ENCODE measurements around the gene GH2. TPM values are rescaled to one million over a fixed set of nuclear protein-coding genes. Genes with fewer than 3 reads are reported as not detected.
"Not testable (repeated sequence)": the region's sequence is repeated elsewhere in the genome, so short reads cannot be mapped to it uniquely, and the experiment has no call there.

The GH2 gene
- total RNA-seq, 1 donor from 2014 or later = not detected

DNA sequence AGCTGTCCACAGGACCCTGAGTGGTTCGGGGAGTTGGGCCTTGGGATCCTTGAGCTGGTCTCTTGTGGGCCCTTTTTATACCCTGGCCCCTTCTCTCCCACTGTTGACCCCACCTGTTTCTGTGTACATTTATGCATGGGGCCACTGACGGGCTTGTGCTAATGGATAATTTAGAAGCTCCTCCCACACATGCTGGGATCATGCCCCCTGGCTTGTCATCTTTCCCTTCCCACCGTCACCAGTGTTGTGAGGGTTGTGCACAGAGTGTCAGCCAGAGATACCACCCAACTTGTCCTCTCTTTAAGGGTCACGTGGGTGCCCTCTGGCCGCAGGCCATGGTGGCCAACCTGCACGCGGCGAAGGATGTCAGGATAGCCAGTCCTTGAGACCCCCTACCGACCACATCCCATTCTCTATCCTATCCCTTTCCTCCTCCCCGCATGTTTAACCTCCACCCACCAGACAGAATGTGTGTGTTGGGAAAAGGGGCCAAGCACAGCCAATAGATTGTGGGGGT, 37.1 kb upstream of the GH2 start, which contains the start of gene GH1:
Gene GH1, minus strand, starts transcription at position 51 of the 517 bp plus-strand sequence. CDS start 63 bp downstream, outside the sequence.
- not testable (repeated sequence) for DNase-seq (ENCODE audit: low spot score); H3K27me3 Mint-ChIP-seq (ENCODE audit: insufficient read depth); H3K4me3 Mint-ChIP-seq; H3K27ac Mint-ChIP-seq; H3K9me3 Mint-ChIP-seq; H3K4me1 Mint-ChIP-seq (ENCODE audit: low read depth); H3K36me3 Mint-ChIP-seq (ENCODE audit: low read depth)
- intact Hi-C loops (cut with micrococcal nuclease) = loop anchor here (1.0 to 5.0 kb wide), 5 partner anchors 27 to 363 kb away; no protein-coding TSS in a partner anchor

DNA sequence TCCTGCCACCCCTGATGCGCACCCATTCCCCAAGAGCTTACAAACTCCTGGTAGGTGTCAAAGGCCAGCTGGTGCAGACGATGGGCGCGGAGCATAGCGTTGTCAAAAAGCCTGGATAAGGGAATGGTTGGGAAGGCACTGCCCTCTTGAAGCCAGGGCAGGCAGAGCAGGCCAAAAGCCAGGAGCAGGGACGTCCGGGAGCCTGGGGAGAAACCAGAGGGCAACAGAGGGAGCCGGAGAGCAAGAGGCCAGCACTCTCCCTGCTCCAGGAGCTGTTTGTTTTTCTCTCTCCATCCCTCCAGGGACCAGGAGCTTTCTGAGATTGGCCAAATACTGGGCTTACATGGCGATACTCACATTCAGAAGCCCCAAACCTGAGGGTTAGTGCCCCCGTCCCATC, 36.6 kb upstream of the GH2 start:
- no peaks in the 10 kb centered on the region for H3K9me3 Mint-ChIP-seq
- H3K27ac Mint-ChIP-seq = no peak overlapping the region
- peaks cover 8% of the 10 kb centered on the region for H3K27me3 Mint-ChIP-seq (ENCODE audit: insufficient read depth)
- DNase-seq (ENCODE audit: low spot score) = no peak
- H3K4me3 Mint-ChIP-seq = no peak overlapping the region
- peaks cover 7% of the 10 kb centered on the region for H3K4me1 Mint-ChIP-seq (ENCODE audit: low read depth)
- H3K36me3 Mint-ChIP-seq (ENCODE audit: low read depth) = no peaks in the 10 kb centered on the region
- intact Hi-C loops (cut with micrococcal nuclease) = loop anchor here (5.0 kb wide), 1 partner anchor 364 kb away; no protein-coding TSS in a partner anchor

GRCh38 chr17:63917646-63918045, 35.9 kb upstream of the GH2 start:
- Mint-ChIP-seq H3K27me3 (ENCODE audit: insufficient read depth) (peaks cover 8% of the 10 kb centered on the region), H3K4me1 (ENCODE audit: low read depth) (peaks cover 7% of the 10 kb centered on the region), H3K36me3 (ENCODE audit: low read depth) (no peaks in the 10 kb centered on the region), H3K4me3 (no peak overlapping the region), H3K27ac (no peak overlapping the region), H3K9me3 (no peaks in the 10 kb centered on the region)
- DNase-seq (ENCODE audit: low spot score) = no peak
- intact Hi-C loops (cut with micrococcal nuclease) = loop anchor here (5.0 kb wide), 1 partner anchor 365 kb away; no protein-coding TSS in a partner anchor

DNA sequence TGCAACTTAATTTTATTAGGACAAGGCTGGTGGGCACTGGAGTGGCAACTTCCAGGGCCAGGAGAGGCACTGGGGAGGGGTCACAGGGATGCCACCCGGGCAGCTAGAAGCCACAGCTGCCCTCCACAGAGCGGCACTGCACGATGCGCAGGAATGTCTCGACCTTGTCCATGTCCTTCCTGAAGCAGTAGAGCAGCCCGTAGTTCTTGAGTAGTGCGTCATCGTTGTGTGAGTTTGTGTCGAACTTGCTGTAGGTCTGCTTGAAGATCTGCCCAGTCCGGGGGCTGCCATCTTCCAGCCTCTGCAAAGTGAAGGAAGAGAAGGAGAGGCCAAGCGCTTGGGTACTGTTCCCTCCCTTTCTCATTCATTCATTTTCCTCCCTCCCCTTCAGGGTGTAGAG, 35.5 kb upstream of the GH2 start:
- H3K9me3 Mint-ChIP-seq; H3K4me1 Mint-ChIP-seq (ENCODE audit: low read depth); H3K4me3 Mint-ChIP-seq; DNase-seq (ENCODE audit: low spot score); H3K27ac Mint-ChIP-seq; H3K27me3 Mint-ChIP-seq (ENCODE audit: insufficient read depth); H3K36me3 Mint-ChIP-seq (ENCODE audit: low read depth): not testable (repeated sequence)
- intact Hi-C loops (cut with micrococcal nuclease) = loop anchor here (5.0 kb wide), 1 partner anchor 365 kb away; no protein-coding TSS in a partner anchor

- no peak for DNase-seq (ENCODE audit: low spot score)
- intact Hi-C loops (cut with micrococcal nuclease) = loop anchor here (5.0 kb wide), 1 partner anchor 366 kb away; no protein-coding TSS in a partner anchor
- H3K27ac Mint-ChIP-seq = no peak overlapping the region
- peaks cover 7% of the 10 kb centered on the region for H3K4me1 Mint-ChIP-seq (ENCODE audit: low read depth)
- no peak overlapping the region for H3K4me3 Mint-ChIP-seq
- H3K9me3 Mint-ChIP-seq = no peaks in the 10 kb centered on the region
- H3K27me3 Mint-ChIP-seq (ENCODE audit: insufficient read depth) = peaks cover 6% of the 10 kb centered on the region
- H3K36me3 Mint-ChIP-seq (ENCODE audit: low read depth) = no peaks in the 10 kb centered on the region
Observed at GRCh38 chr17:63916566-63917185, 34.9 kb upstream of the GH2 start.

- not testable (repeated sequence) for H3K27me3 Mint-ChIP-seq (ENCODE audit: insufficient read depth); DNase-seq (ENCODE audit: low spot score); H3K4me1 Mint-ChIP-seq (ENCODE audit: low read depth); H3K9me3 Mint-ChIP-seq; H3K36me3 Mint-ChIP-seq (ENCODE audit: low read depth); H3K4me3 Mint-ChIP-seq; H3K27ac Mint-ChIP-seq
- intact Hi-C loops (cut with micrococcal nuclease) = loop anchor here (5.0 kb wide), 1 partner anchor 367 kb away; no protein-coding TSS in a partner anchor
Observed at GRCh38 chr17:63915753-63916152, 34.0 kb upstream of the GH2 start.

DNA sequence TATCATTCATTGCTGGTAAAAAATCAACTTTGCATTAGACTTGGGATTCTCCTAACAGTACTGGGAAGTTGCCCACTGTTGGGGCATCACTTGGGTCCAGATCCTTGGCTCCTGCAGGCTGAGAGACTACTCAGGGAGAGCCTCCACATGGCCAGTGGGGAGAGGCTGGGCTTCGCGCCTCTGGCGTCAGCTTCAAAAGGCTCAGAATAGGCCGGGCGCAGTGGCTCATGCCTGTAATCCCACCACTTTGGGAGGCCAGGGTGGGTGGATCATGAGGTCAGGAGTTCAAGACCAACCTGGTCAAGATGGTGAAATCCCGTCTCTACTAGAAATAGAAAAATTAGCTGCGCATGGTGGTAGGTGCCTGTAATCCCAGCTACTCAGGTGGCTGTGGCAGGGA, 32.7 kb upstream of the GH2 start:
- H3K27me3 Mint-ChIP-seq (ENCODE audit: insufficient read depth) = peaks cover 7% of the 10 kb centered on the region
- intact Hi-C loops (cut with micrococcal nuclease) = no loop called here
- no peak overlapping the region for H3K4me3 Mint-ChIP-seq
- no peak overlapping the region for H3K27ac Mint-ChIP-seq
- no peaks in the 10 kb centered on the region for H3K9me3 Mint-ChIP-seq
- H3K36me3 Mint-ChIP-seq (ENCODE audit: low read depth) = no peaks in the 10 kb centered on the region
- no peak for DNase-seq (ENCODE audit: low spot score)
- H3K4me1 Mint-ChIP-seq (ENCODE audit: low read depth) = peaks cover 6% of the 10 kb centered on the region

DNA sequence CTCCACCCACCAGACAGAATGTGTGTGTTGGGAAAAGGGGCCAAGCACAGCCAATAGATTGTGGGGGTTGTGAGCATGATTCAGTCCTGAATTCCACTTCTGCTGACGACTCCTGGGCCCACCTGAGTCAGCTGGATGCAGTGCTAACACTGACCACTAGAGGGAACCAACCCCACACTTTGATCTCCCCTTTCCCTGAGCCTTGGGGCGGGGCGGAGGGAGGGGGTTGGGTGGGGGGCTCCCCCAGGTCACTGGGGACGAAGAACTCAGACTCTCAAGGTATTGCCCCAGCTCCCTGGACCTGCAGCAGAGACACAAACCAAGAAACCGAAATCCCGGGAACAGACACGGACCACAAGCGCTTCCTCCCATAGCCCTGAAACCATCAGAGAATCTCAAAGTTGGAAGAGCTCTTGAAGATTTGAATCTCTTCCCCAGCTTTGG, 29.9 kb upstream of the GH2 start:
- no peak overlapping the region for H3K4me3 Mint-ChIP-seq
- intact Hi-C loops (cut with micrococcal nuclease) = no loop called here
- DNase-seq (ENCODE audit: low spot score) = peak; percentile 37
- H3K27ac Mint-ChIP-seq = no peak overlapping the region
- peaks cover 14% of the 10 kb centered on the region for H3K27me3 Mint-ChIP-seq (ENCODE audit: insufficient read depth)
- no peaks in the 10 kb centered on the region for H3K4me1 Mint-ChIP-seq (ENCODE audit: low read depth)
- H3K36me3 Mint-ChIP-seq (ENCODE audit: low read depth) = no peaks in the 10 kb centered on the region
- no peaks in the 10 kb centered on the region for H3K9me3 Mint-ChIP-seq

- intact Hi-C loops (cut with micrococcal nuclease) = no loop called here
- H3K27ac Mint-ChIP-seq = no peak within 1 kb of the TSS
- peaks cover 14% of the 10 kb centered on the region for H3K27me3 Mint-ChIP-seq (ENCODE audit: insufficient read depth)
- no peaks in the 10 kb centered on the region for H3K4me1 Mint-ChIP-seq (ENCODE audit: low read depth)
- H3K9me3 Mint-ChIP-seq = no peaks in the 10 kb centered on the region
- no peaks in the 10 kb centered on the region for H3K36me3 Mint-ChIP-seq (ENCODE audit: low read depth)
- no peak for DNase-seq (ENCODE audit: low spot score)
- no peak within 1 kb of the TSS for H3K4me3 Mint-ChIP-seq
Observed at GRCh38 chr17:63911041-63911635, 29.4 kb upstream of the GH2 start, which contains the start of gene CSHL1. CSHL1 (minus strand) TSS chr17:63911258; CDS start chr17:63911196, 62 bp downstream.

GRCh38 chr17:63910096-63910495, 28.4 kb upstream of the GH2 start:
- Mint-ChIP-seq H3K4me3 (no peak overlapping the region), H3K9me3 (no peaks in the 10 kb centered on the region), H3K36me3 (ENCODE audit: low read depth) (no peaks in the 10 kb centered on the region), H3K27me3 (ENCODE audit: insufficient read depth) (peaks cover 14% of the 10 kb centered on the region), H3K27ac (no peak overlapping the region), H3K4me1 (ENCODE audit: low read depth) (no peaks in the 10 kb centered on the region)
- no peak for DNase-seq (ENCODE audit: low spot score)
- intact Hi-C loops (cut with micrococcal nuclease) = no loop called here

GRCh38 chr17:63909586-63909985, 27.8 kb upstream of the GH2 start:
- H3K4me3 Mint-ChIP-seq; H3K36me3 Mint-ChIP-seq (ENCODE audit: low read depth); DNase-seq (ENCODE audit: low spot score); H3K4me1 Mint-ChIP-seq (ENCODE audit: low read depth); H3K27ac Mint-ChIP-seq; intact Hi-C loops (cut with micrococcal nuclease); H3K9me3 Mint-ChIP-seq: not testable (repeated sequence)
- H3K27me3 Mint-ChIP-seq (ENCODE audit: insufficient read depth) = peaks cover 14% of the 10 kb centered on the region

DNA sequence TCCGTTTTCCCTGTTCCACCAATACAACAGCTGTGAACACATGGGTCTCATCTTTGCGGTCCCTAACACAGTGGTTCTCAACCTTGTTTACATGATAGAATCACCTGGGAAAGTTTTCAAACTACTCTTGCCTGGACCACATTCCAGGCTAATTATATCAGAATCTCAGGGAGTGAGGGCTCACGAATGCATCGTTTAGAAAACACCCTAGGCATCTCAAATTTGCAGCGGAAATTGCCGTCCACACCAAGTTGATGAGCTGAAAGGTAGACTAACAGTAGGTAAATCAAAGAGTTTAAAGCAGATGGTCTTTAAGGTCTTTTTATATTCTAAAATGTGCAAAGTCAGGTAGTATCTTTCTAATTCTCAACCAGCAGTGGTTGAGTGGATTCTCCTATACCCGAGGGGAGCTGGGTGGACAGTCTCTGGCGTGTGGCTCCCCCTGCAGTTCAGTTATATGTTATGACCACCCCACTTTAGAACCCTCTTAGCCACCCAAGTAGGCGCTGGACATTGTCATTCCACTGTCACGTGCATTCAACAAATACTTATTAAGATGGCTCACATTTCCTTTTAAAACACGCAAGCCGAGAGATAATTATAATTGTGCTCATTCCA, 25.5 kb upstream of the GH2 start:
- peaks cover 23% of the 10 kb centered on the region for H3K27me3 Mint-ChIP-seq (ENCODE audit: insufficient read depth)
- H3K27ac Mint-ChIP-seq; H3K4me3 Mint-ChIP-seq; H3K4me1 Mint-ChIP-seq (ENCODE audit: low read depth); H3K9me3 Mint-ChIP-seq; intact Hi-C loops (cut with micrococcal nuclease); H3K36me3 Mint-ChIP-seq (ENCODE audit: low read depth); DNase-seq (ENCODE audit: low spot score): not testable (repeated sequence)

- H3K9me3 Mint-ChIP-seq; intact Hi-C loops (cut with micrococcal nuclease); H3K27ac Mint-ChIP-seq; DNase-seq (ENCODE audit: low spot score); H3K36me3 Mint-ChIP-seq (ENCODE audit: low read depth); H3K4me3 Mint-ChIP-seq: not testable (repeated sequence)
- H3K27me3 Mint-ChIP-seq (ENCODE audit: insufficient read depth) = peaks cover 28% of the 10 kb centered on the region
- peaks cover 12% of the 10 kb centered on the region for H3K4me1 Mint-ChIP-seq (ENCODE audit: low read depth)
Observed at GRCh38 chr17:63904796-63905195, 23.1 kb upstream of the GH2 start.
